Erythroblast (primary cell): ENCODE measurements around the gene CPA5.

ENCODE experiments used
- DNase-seq, 2 experiments: peaks; one replicate each; lab custom pipeline; 2025; lab: John Stamatoyannopoulos, UW
- GATA1 ChIP-seq: IDR thresholded peaks from 2 replicates; pipeline ENCODE4 v1.6.1; 2011; ENCODE audit warnings: low read depth, mild to moderate bottlenecking, control low read depth, low read length, moderate library complexity
- POLR2A ChIP-seq: IDR thresholded peaks from 2 replicates; pipeline ENCODE4 v1.6.1; 2011; ENCODE audit warnings: mild to moderate bottlenecking, low read length

The CPA5 gene

GRCh38 chr7:130384371-130384801, 39.8 kb downstream of the CPA5 start:
- TF ChIP-seq POLR2A (no peak), GATA1 (no peak)
- DNase-seq, result no peak

- no peak for DNase-seq
- no peak for TF ChIP-seq POLR2A
- TF ChIP-seq GATA1, result no peak
Measured at GRCh38 chr7:130384841-130385599, 40.4 kb downstream of the CPA5 start.

- no peak for TF ChIP-seq POLR2A
- no peak for TF ChIP-seq GATA1
- no peak for DNase-seq
Measured at GRCh38 chr7:130385600-130386066, 41.0 kb downstream of the CPA5 start.

- DNase-seq, result no peak
- TF ChIP-seq GATA1 (no peak), POLR2A (no peak)
Measured at GRCh38 chr7:130386876-130387275, 42.3 kb downstream of the CPA5 start.

GRCh38 chr7:130387306-130387627, 42.7 kb downstream of the CPA5 start:
- no peak for TF ChIP-seq POLR2A
- TF ChIP-seq GATA1, result no peak
- DNase-seq, result no peak

- no peak for TF ChIP-seq POLR2A
- TF ChIP-seq GATA1, result no peak
- no peak for DNase-seq
Measured at GRCh38 chr7:130387628-130388403, 43.2 kb downstream of the CPA5 start.

- no peak for TF ChIP-seq POLR2A
- TF ChIP-seq GATA1, result no peak
- DNase-seq, result no peak
Measured at GRCh38 chr7:130388671-130389070, 44.1 kb downstream of the CPA5 start.

- DNase-seq, result no peak
- TF ChIP-seq GATA1 (no peak), POLR2A (no peak)
Measured at GRCh38 chr7:130390486-130390885, 45.9 kb downstream of the CPA5 start.

- DNase-seq, result no peak
- TF ChIP-seq POLR2A, result no peak
- no peak for TF ChIP-seq GATA1
Measured at GRCh38 chr7:130393101-130393561, 48.5 kb downstream of the CPA5 start.

GRCh38 chr7:130393841-130394411, 49.3 kb downstream of the CPA5 start:
- no peak for TF ChIP-seq POLR2A
- DNase-seq, result no peak

GRCh38 chr7:130394421-130395195, 50.0 kb downstream of the CPA5 start:
- TF ChIP-seq GATA1, result no peak
- no peak for TF ChIP-seq POLR2A
- DNase-seq, result peak; percentile 12 to 23

GRCh38 chr7:130395421-130395820, 50.8 kb downstream of the CPA5 start:
- no peak for DNase-seq
- no peak for TF ChIP-seq GATA1
- no peak for TF ChIP-seq POLR2A

- TF ChIP-seq POLR2A (no peak), GATA1 (no peak)
- DNase-seq, result no peak
Measured at GRCh38 chr7:130396109-130396508, 51.5 kb downstream of the CPA5 start.
